ENCODE data around the gene LYRM4. TPM values are rescaled to one million over a fixed set of nuclear protein-coding genes. Genes with fewer than 3 reads are reported as not detected.

LYRM4 gene
- total and polyA plus RNA-seq, 2 donors (not counting 1 experiment from before 2014, with no cell fraction given) = 22.1 to 29.5 TPM

DNA sequence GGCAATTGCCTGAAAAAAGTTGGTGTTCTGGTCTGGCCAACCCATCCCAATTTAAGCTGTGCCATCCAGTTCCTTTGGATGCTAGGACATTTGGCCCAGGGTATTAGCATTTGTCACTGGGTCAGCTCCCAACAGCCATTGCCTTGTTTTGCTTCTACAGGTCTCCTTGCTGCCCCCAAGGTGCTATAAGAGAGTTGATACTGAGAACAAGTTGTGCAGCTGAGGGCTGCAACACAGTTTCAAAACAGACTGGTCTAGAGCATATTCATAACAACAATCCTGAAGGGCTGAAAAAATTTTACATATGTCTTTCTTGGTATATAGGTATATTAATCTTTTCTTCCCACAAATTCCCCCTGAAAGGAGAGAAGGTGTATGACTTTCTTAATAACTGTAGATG, 61.0 kb downstream of the LYRM4 start:
- H3K4me1 Mint-ChIP-seq = no peaks in the 10 kb centered on the region
- no peak overlapping the region for H3K4me3 Mint-ChIP-seq
- Histone ChIP-seq H3K79me2 (ENCODE audit: control insufficient read depth, insufficient read depth, low read length) (no peaks in the 10 kb centered on the region), H2AFZ (ENCODE audit: insufficient read depth, low read depth, low read length, poor library complexity, severe bottlenecking) (no peak overlapping the region), H3K27ac (ENCODE audit: low read length in 2 of 2) (no peak overlapping the region), H3K9ac (ENCODE audit: low read length) (no peak overlapping the region), H3K4me2 (replicated peaks; ENCODE audit: low read depth, low read length, poor library complexity, severe bottlenecking) (no peak overlapping the region), H3K4me1 (ENCODE audit: control insufficient read depth in 2 of 2, insufficient read depth in 2 of 2, low read length in 2 of 2) (no peaks in the 10 kb centered on the region), H3K36me3 (replicated peaks in 1 of 2; ENCODE audit: control extremely low read depth in 1 of 2, control insufficient read depth in 1 of 2, extremely low read depth in 1 of 2, insufficient read depth in 2 of 2, low read length in 1 of 2) (no peaks in the 10 kb centered on the region), H3K27me3 (replicated peaks in 1 of 4; ENCODE audit: control extremely low read depth in 1 of 4, control insufficient read depth in 3 of 4, insufficient read depth in 4 of 4, low read length in 3 of 4) (no peaks in the 10 kb centered on the region), H3K9me3 (ENCODE audit: control extremely low read depth in 1 of 3, control insufficient read depth in 2 of 3, insufficient read depth in 1 of 3, low read length in 2 of 3) (no peaks in the 10 kb centered on the region), H4K20me1 (ENCODE audit: control insufficient read depth, insufficient read depth, low read length, poor library complexity, severe bottlenecking) (no peaks in the 10 kb centered on the region), H3K4me3 (ENCODE audit: control extremely low read depth in 1 of 5, extremely low read depth in 1 of 5, insufficient read depth in 1 of 5, low read depth in 2 of 5, low read length in 4 of 5) (no peak overlapping the region)
- TF ChIP-seq EZH2 (IDR thresholded peaks at IDR 0.05; ENCODE audit: borderline replicate concordance, insufficient read depth, low read depth, low read length, poor library complexity, severe bottlenecking) = no peak
- no peak for TF ChIP-seq CTCF (IDR thresholded peaks at IDR 0.05)
- no peaks in the 10 kb centered on the region for H3K9me3 Mint-ChIP-seq (ENCODE audit: insufficient read depth)
- no peak overlapping the region for H3K27ac Mint-ChIP-seq
- ChIA-PET POLR2A (no interaction called here), CTCF (interaction anchor here (1.8 kb wide), 1 partner anchor 56 kb away, joined by 8 read pairs; no protein-coding TSS in a partner anchor)
- intact Hi-C loops (cut with micrococcal nuclease) = no loop called here
- ATAC-seq (ENCODE audit: low read depth) (no peak), DNase-seq (no peak)
- H3K27me3 Mint-ChIP-seq = no peaks in the 10 kb centered on the region

DNA sequence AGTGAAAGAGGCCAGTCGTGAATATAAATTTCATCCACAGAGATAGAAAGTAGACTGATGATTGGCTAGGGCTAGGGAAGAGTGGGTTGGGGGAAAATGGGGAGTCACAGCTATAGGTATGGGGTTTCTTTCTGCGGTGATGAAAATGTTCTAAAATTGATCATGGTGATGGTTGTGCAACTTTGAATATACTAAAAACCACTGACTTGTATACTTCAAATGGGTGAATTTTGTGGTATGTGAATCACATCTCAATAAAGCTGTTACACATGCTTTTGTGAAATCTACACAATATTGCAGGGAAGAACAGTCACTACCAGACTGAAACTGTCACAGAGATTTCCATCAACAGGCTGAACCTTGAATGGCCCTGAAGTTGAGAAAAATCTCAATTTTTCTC, 61.5 kb downstream of the LYRM4 start:
- Histone ChIP-seq H3K4me3 (ENCODE audit: control extremely low read depth in 1 of 5, extremely low read depth in 1 of 5, insufficient read depth in 1 of 5, low read depth in 2 of 5, low read length in 4 of 5) (no peak overlapping the region), H3K4me1 (ENCODE audit: control insufficient read depth in 2 of 2, insufficient read depth in 2 of 2, low read length in 2 of 2) (no peaks in the 10 kb centered on the region), H3K79me2 (ENCODE audit: control insufficient read depth, insufficient read depth, low read length) (no peaks in the 10 kb centered on the region), H3K9me3 (ENCODE audit: control extremely low read depth in 1 of 3, control insufficient read depth in 2 of 3, insufficient read depth in 1 of 3, low read length in 2 of 3) (no peaks in the 10 kb centered on the region), H3K27ac (ENCODE audit: low read length in 2 of 2) (no peak overlapping the region), H3K9ac (ENCODE audit: low read length) (no peak overlapping the region), H4K20me1 (ENCODE audit: control insufficient read depth, insufficient read depth, low read length, poor library complexity, severe bottlenecking) (no peaks in the 10 kb centered on the region), H3K4me2 (replicated peaks; ENCODE audit: low read depth, low read length, poor library complexity, severe bottlenecking) (no peak overlapping the region), H3K36me3 (replicated peaks in 1 of 2; ENCODE audit: control extremely low read depth in 1 of 2, control insufficient read depth in 1 of 2, extremely low read depth in 1 of 2, insufficient read depth in 2 of 2, low read length in 1 of 2) (no peaks in the 10 kb centered on the region), H3K27me3 (replicated peaks in 1 of 4; ENCODE audit: control extremely low read depth in 1 of 4, control insufficient read depth in 3 of 4, insufficient read depth in 4 of 4, low read length in 3 of 4) (no peaks in the 10 kb centered on the region), H2AFZ (ENCODE audit: insufficient read depth, low read depth, low read length, poor library complexity, severe bottlenecking) (no peak overlapping the region)
- ChIA-PET CTCF (interaction anchor here (1.8 kb wide), 1 partner anchor 56 kb away, joined by 8 read pairs; no protein-coding TSS in a partner anchor), POLR2A (no interaction called here)
- WGBS (ENCODE audit: insufficient coverage) = 82% methylated on average over 1 of the region's 2 CpGs
- ATAC-seq (ENCODE audit: low read depth) = no peak
- no peak for TF ChIP-seq CTCF (IDR thresholded peaks at IDR 0.05)
- no peak for TF ChIP-seq EZH2 (IDR thresholded peaks at IDR 0.05; ENCODE audit: borderline replicate concordance, insufficient read depth, low read depth, low read length, poor library complexity, severe bottlenecking)
- H3K4me1 Mint-ChIP-seq = no peaks in the 10 kb centered on the region
- H3K27me3 Mint-ChIP-seq = no peaks in the 10 kb centered on the region
- DNase-seq = no peak
- no peak overlapping the region for H3K4me3 Mint-ChIP-seq
- no peak overlapping the region for H3K27ac Mint-ChIP-seq
- intact Hi-C loops (cut with micrococcal nuclease) = no loop called here
- H3K9me3 Mint-ChIP-seq (ENCODE audit: insufficient read depth) = no peaks in the 10 kb centered on the region
